ENCODE results near the gene ZNF768.

ZNF768 gene

DNA sequence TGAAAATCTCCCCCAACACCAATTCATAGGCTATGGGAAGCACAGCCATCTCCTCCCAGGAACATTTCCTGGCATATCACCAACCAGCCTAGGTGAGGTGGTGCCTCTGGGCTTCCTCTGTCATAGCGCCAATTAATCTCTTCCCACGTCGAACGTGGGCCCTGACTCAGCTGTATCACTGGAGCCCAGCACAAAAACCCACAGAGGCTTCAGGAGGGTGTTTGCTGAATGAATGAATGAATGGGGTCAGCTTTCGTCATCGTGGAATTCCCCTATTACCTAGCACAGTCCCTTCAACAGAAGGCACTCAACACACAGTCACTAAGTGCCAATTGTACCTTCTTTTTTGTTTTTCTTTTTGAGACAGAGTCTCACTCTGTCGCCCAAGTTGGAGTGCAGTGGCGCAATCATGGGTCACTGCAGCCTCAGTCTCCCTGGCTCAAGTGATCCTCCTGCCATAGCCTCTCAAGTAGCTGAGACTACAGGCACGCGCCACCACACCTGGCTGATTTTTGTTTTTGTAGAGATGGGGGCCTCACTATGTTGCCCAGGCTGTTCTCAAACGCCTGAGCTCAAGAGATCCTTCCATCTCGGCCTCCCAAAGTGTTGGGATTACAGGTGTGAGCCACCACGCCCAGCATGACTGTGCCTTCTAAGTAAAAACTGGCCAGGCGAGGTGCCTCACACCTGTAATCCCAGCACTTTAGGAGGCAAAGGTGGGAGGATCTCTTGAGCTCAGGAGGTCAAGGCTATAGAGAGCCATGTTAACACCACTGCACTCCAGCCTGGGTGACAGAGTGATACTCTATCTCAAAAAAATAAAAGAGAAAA lies 41.0 kb upstream of the ZNF768 start:
- H3K9ac ChIP-seq (ENCODE audit: insufficient read length): no peak overlapping the region
- 0 out of 2 replicates have a peak overlapping the region, but pooled peaks have one; percentile 17 for H3K4me3 ChIP-seq
- H3K36me3 ChIP-seq (ENCODE audit: insufficient read depth, low read length): no peaks in the 10 kb centered on the region
- DNase-seq (ENCODE audit: low read depth, low spot score): no peak
- TF ChIP-seq EZH2 (IDR thresholded peaks at IDR 0.05) (no peak), POLR2AphosphoS5 (IDR thresholded peaks at IDR 0.05; ENCODE audit: borderline replicate concordance, low read depth, low read length) (no peak), FOXP2 (optimal IDR thresholded peaks at IDR 0.05; ENCODE audit: control extremely low read depth, extremely low read length, insufficient read depth) (no peak)
- no peaks in the 10 kb centered on the region for H3K9me3 ChIP-seq (ENCODE audit: low read depth, low read length)
- no peak overlapping the region for H3K27ac ChIP-seq

DNA sequence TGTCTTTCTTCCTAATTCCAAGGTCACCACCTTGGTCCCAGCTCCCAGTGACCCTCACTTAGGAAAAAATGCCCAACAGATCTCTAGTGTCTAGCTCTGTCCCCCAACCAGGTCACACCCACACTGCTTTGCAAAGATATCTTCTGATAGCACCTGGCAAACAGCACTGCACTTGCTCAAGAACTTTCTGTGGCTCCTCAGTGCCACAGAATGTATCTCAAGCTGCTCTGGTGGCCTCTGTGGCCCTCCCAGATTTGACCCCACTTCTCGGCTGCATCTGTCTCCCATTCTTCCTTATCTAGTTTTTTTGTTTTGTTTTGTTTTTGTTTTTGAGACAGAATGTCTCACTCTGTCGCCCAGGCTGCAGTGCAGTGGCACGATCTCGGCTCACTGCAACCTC lies 40.2 kb upstream of the ZNF768 start:
- Histone ChIP-seq H3K9ac (ENCODE audit: insufficient read length) (no peak overlapping the region), H3K27ac (no peak overlapping the region), H3K9me3 (ENCODE audit: low read depth, low read length) (no peaks in the 10 kb centered on the region)

GRCh38 chr16:30565984-30566383 lies 39.6 kb upstream of the ZNF768 start:
- Histone ChIP-seq H3K27ac (no peak overlapping the region), H3K9me3 (ENCODE audit: low read depth, low read length) (no peaks in the 10 kb centered on the region), H3K9ac (ENCODE audit: insufficient read length) (no peak overlapping the region)

More for the DNA sequence above, 40.2 kb upstream of the ZNF768 start:
- DNase-seq (ENCODE audit: low read depth, low spot score): no peak
- Histone ChIP-seq H3K36me3 (ENCODE audit: insufficient read depth, low read length) (no peaks in the 10 kb centered on the region), H3K4me3 (no peak overlapping the region)
- TF ChIP-seq FOXP2 (optimal IDR thresholded peaks at IDR 0.05; ENCODE audit: control extremely low read depth, extremely low read length, insufficient read depth): no peak
- TF ChIP-seq EZH2 (IDR thresholded peaks at IDR 0.05): no peak
- no peak for TF ChIP-seq POLR2AphosphoS5 (IDR thresholded peaks at IDR 0.05; ENCODE audit: borderline replicate concordance, low read depth, low read length)

DNA sequence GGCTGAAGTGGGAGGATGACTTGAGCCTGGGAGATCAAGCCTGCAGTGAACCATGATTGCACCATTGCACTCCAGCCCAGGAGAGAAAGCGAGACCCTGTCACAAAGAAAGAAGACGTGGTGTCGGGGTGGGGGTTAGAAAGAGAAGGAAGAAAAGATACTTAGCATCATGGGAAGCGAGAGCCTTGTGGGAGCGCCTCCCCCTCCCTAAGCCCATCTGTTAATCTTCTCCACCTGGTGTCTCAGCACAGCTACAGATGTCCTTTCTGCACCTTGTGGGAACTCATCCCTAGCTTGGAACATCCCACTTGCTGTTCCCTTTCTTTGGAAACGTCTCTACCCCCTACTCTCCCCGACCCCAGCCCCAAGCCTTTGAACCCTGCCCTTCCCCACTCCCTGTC lies 39.2 kb upstream of the ZNF768 start:
- TF ChIP-seq FOXP2 (optimal IDR thresholded peaks at IDR 0.05; ENCODE audit: control extremely low read depth, extremely low read length, insufficient read depth) (no peak), POLR2AphosphoS5 (IDR thresholded peaks at IDR 0.05; ENCODE audit: borderline replicate concordance, low read depth, low read length) (no peak), EZH2 (IDR thresholded peaks at IDR 0.05) (no peak)
- no peaks in the 10 kb centered on the region for H3K36me3 ChIP-seq (ENCODE audit: insufficient read depth, low read length)
- no peak overlapping the region for H3K27ac ChIP-seq
- no peak overlapping the region for H3K4me3 ChIP-seq
- H3K9me3 ChIP-seq (ENCODE audit: low read depth, low read length): no peaks in the 10 kb centered on the region
- no peak for DNase-seq (ENCODE audit: low read depth, low spot score)
- H3K9ac ChIP-seq (ENCODE audit: insufficient read length): no peak overlapping the region

More at GRCh38 chr16:30565984-30566383, 39.6 kb upstream of the ZNF768 start:
- TF ChIP-seq POLR2AphosphoS5 (IDR thresholded peaks at IDR 0.05; ENCODE audit: borderline replicate concordance, low read depth, low read length) (no peak), FOXP2 (optimal IDR thresholded peaks at IDR 0.05; ENCODE audit: control extremely low read depth, extremely low read length, insufficient read depth) (no peak), EZH2 (IDR thresholded peaks at IDR 0.05) (no peak)
- Histone ChIP-seq H3K36me3 (ENCODE audit: insufficient read depth, low read length) (no peaks in the 10 kb centered on the region), H3K4me3 (no peak overlapping the region)
- DNase-seq (ENCODE audit: low read depth, low spot score): no peak

- TF ChIP-seq FOXP2 (optimal IDR thresholded peaks at IDR 0.05; ENCODE audit: control extremely low read depth, extremely low read length, insufficient read depth) (no peak), EZH2 (IDR thresholded peaks at IDR 0.05) (no peak), POLR2AphosphoS5 (IDR thresholded peaks at IDR 0.05; ENCODE audit: borderline replicate concordance, low read depth, low read length) (no peak)
- H3K9ac ChIP-seq (ENCODE audit: insufficient read length): no peak overlapping the region
- no peaks in the 10 kb centered on the region for H3K9me3 ChIP-seq (ENCODE audit: low read depth, low read length)
- no peak overlapping the region for H3K4me3 ChIP-seq
- no peak for DNase-seq (ENCODE audit: low read depth, low spot score)
- no peak overlapping the region for H3K27ac ChIP-seq
- H3K36me3 ChIP-seq (ENCODE audit: insufficient read depth, low read length): no peaks in the 10 kb centered on the region
Measured at GRCh38 chr16:30562021-30562420, 35.7 kb upstream of the ZNF768 start.

- Histone ChIP-seq H3K27ac (no peak overlapping the region), H3K9ac (ENCODE audit: insufficient read length) (no peak overlapping the region), H3K36me3 (ENCODE audit: insufficient read depth, low read length) (no peaks in the 10 kb centered on the region; the same call in 1 of the 2 replicates), H3K4me3 (no peak overlapping the region), H3K9me3 (ENCODE audit: low read depth, low read length) (no peaks in the 10 kb centered on the region)
- no peak for DNase-seq (ENCODE audit: low read depth, low spot score)
- TF ChIP-seq FOXP2 (optimal IDR thresholded peaks at IDR 0.05; ENCODE audit: control extremely low read depth, extremely low read length, insufficient read depth): no peak
- no peak for TF ChIP-seq POLR2AphosphoS5 (IDR thresholded peaks at IDR 0.05; ENCODE audit: borderline replicate concordance, low read depth, low read length)
- no peak for TF ChIP-seq EZH2 (IDR thresholded peaks at IDR 0.05)
Measured at GRCh38 chr16:30561089-30561816, 34.9 kb upstream of the ZNF768 start.

DNA sequence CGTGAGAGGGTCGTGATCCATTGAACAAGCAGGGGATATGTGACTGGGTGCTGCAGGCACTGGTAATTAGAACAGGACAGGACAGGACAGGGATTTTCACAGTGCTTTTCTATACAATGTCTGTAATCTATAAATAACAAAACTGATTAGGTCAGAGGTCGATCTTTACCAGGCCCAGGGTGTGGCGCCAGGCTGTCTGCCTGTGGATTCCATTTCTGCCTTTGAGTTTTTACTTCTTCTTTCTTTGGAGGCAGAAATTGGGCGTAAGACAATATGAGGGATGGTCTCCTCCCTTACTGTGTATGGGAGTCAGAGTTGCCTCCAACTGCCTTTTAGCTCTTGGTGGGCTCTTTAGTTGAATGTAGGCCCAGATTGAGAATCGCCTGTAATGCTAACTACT lies 33.3 kb upstream of the ZNF768 start:
- no peak overlapping the region for H3K9ac ChIP-seq (ENCODE audit: insufficient read length)
- no peaks in the 10 kb centered on the region for H3K9me3 ChIP-seq (ENCODE audit: low read depth, low read length)
- no peak overlapping the region for H3K4me3 ChIP-seq
- TF ChIP-seq POLR2AphosphoS5 (IDR thresholded peaks at IDR 0.05; ENCODE audit: borderline replicate concordance, low read depth, low read length) (no peak), FOXP2 (optimal IDR thresholded peaks at IDR 0.05; ENCODE audit: control extremely low read depth, extremely low read length, insufficient read depth) (no peak), EZH2 (IDR thresholded peaks at IDR 0.05) (no peak)
- DNase-seq (ENCODE audit: low read depth, low spot score): no peak
- 0 out of 2 replicates have a peak overlapping the region, but pooled peaks have one; percentile 82 for H3K27ac ChIP-seq
- peaks cover 8% of the 10 kb centered on the region; the same call in 1 of the 2 replicates for H3K36me3 ChIP-seq (ENCODE audit: insufficient read depth, low read length)

DNA sequence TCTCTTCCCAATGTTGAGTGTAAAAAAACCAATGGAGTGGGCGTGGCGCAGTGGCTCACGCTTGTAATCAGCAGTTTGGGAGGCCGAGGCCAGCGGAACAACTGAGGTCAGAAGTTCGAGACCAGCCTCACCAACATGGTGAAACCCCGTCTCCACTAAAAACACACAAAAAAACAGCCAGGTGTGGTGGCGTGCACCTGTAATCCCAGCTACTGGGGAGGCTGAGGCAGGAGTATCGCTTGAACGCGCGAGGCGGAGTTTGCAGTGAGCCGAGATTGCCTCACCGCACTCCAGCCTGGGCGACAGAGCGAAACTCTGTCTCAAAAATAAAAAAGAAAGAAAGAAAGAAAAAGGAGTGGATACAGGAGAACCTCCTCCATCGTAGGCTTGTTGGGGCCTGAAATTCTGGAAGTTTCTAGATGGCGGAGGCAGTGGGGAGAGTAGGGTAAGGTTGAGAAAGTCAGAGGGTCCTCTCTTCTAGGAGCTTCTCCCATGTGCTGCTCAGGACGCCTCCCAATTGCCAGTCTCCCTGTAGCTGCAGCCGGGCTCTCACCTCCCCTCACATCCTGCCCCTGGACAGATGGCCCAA lies 32.5 kb upstream of the ZNF768 start:
- peak overlapping the region; percentile 98 for H3K4me3 ChIP-seq
- TF ChIP-seq EZH2 (IDR thresholded peaks at IDR 0.05) (no peak), POLR2AphosphoS5 (IDR thresholded peaks at IDR 0.05; ENCODE audit: borderline replicate concordance, low read depth, low read length) (no peak), FOXP2 (optimal IDR thresholded peaks at IDR 0.05; ENCODE audit: control extremely low read depth, extremely low read length, insufficient read depth) (no peak)
- H3K9me3 ChIP-seq (ENCODE audit: low read depth, low read length): no peaks in the 10 kb centered on the region
- H3K36me3 ChIP-seq (ENCODE audit: insufficient read depth, low read length): peaks cover 8% of the 10 kb centered on the region; the same call in 1 of the 2 replicates
- H3K27ac ChIP-seq: peak overlapping the region; percentile 82
- no peak for DNase-seq (ENCODE audit: low read depth, low spot score)
- H3K9ac ChIP-seq (ENCODE audit: insufficient read length): peak overlapping the region; percentile 95

Measured in SK-N-MC (cell line).